Vagina (tissue), 2 donors: ENCODE data around the gene ATP5F1D. TPM values are rescaled to one million over a fixed set of nuclear protein-coding genes. Genes with fewer than 3 reads are reported as not detected.

Source experiments
- DNase-seq, 2 donors: peaks; one replicate each; pipeline ENCODE4 v3.0.0-alpha.2; 2017; ENCODE audit errors: extremely low spot score in 2 of 2
- H3K27ac ChIP-seq: fragments of 200-600 bp; sonication (generic); one replicate; pipeline ENCODE4 v1.5.1; 2019
- H3K27me3 ChIP-seq: fragments of 200-600 bp; sonication (generic); one replicate; pipeline ENCODE4 v1.5.1; 2019
- H3K36me3 ChIP-seq, 2 donors: fragments of 200-600 bp; sonication (generic); one replicate each; pipeline ENCODE4 v1.5.1; 2017 to 2019
- H3K4me1 ChIP-seq: fragments of 200-600 bp; sonication (generic); one replicate; pipeline ENCODE4 v1.5.1; 2019
- H3K4me3 ChIP-seq, 2 donors: fragments of 200-600 bp; sonication (generic); 1 replicate in 1 of 2; 2 replicates in 1 of 2; pipeline ENCODE4 v1.5.1; 2016 to 2019
- H3K9me3 ChIP-seq: fragments of 200-600 bp; sonication (generic); one replicate; pipeline ENCODE4 v1.5.1; 2019
- CTCF ChIP-seq, 3 experiments: fragments of 450-650 bp in 2 of 3; fragments of 200-600 bp in 1 of 3; sonication (generic) in 1 of 3; IDR thresholded peaks; one replicate each; pipeline ENCODE4 v1.5.1; 2017 to 2019; ENCODE audit warnings: antibody characterized with exemption in 3 of 3, mild to moderate bottlenecking in 2 of 3, moderate library complexity in 2 of 3
- POLR2A ChIP-seq, 2 donors: fragments of 450-650 bp; IDR thresholded peaks; one replicate each; pipeline ENCODE4 v1.6.1; 2017; ENCODE audit warnings: antibody characterized with exemption in 2 of 2, mild to moderate bottlenecking in 2 of 2, moderate library complexity in 2 of 2
- POLR2AphosphoS5 ChIP-seq, 2 donors: sonication (generic); formaldehyde crosslinking; IDR thresholded peaks; one replicate each; pipeline ENCODE4 v1.9.0; 2017; ENCODE audit warnings: antibody characterized with exemption in 2 of 2, mild to moderate bottlenecking in 2 of 2, low read depth in 1 of 2; ENCODE audit not compliant: insufficient read depth in 1 of 2
- intact Hi-C: fragments of 100-400 bp; cut with DNase I; formaldehyde crosslinking; loops from one replicate; pipeline ENCODE4 v1.15.1; 2023
- total RNA-seq: library from RNA; depleted of rRNA; stranded (reverse); fragments of >200 nt; gene quantifications from one replicate; pipeline ENCODE4 v1.2.3, GENCODE V29; 2016

The ATP5F1D gene
- total RNA-seq, 1 donor from 2014 or later = 154 TPM

DNA sequence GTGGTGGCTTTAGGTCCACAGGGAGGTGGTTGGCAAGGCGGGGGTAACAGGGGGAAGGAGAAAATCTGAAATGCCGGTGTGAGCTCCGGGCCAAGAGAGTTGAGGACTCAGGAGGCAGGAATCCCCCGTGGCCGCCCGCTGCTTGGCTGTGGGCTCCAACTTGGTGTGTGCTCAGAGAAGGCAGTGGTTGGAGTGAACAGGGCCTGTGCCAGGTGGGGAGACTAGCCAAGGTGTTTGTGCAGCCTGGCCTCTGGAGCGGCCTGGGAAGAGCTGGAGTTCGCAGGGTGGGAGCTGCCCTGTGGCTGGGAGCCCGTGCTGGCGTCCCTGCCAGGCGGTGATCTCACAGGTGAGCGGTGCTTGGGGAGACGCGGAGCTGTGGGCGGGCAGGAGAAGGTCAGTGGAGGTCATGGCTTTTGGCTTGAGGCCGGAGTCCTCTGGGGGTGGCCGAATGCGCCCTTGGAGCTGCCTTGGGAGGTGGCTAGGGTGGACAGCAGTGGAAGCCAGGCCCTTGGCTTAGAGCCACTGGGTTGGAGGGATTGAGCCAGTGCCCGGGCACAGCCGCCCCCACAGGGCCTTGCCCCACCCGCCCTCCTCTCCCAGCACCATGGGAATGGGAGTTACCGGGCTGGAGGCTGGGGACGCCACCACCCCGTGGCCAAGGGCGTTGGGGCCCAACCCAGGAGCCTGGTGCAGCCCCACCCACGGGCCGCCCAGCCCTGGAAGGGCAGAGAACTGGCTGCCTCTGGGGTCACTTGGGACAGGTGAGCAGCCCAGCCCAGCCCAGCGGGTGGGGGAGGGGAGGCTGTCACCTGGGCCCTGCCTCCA, 20.5 kb downstream of the ATP5F1D start:
- Histone ChIP-seq H3K4me3 (peak overlapping the region; percentile 72 to 79), H3K4me1 (peaks cover 86% of the 10 kb centered on the region), H3K36me3 (peaks cover 0 to 14% of the 10 kb centered on the region in 2 donors), H3K27ac (peak overlapping the region; percentile 97), H3K9me3 (no peaks in the 10 kb centered on the region), H3K27me3 (no peaks in the 10 kb centered on the region)
- no peak for TF ChIP-seq POLR2AphosphoS5 (IDR thresholded peaks at IDR 0.05; ENCODE audit: insufficient read depth in 1 of 2, low read depth in 1 of 2)
- TF ChIP-seq POLR2A (IDR thresholded peaks at IDR 0.05) = no peak
- TF ChIP-seq CTCF (IDR thresholded peaks at IDR 0.05) = no peak
- intact Hi-C loops = loop anchor here (1.0 kb wide), 1 partner anchor 10 kb away; no protein-coding TSS in a partner anchor
- no peak for DNase-seq

GRCh38 chr19:1262623-1263123, 21.1 kb downstream of the ATP5F1D start:
- no peak overlapping the region for H3K4me3 ChIP-seq
- peaks cover 86% of the 10 kb centered on the region for H3K4me1 ChIP-seq
- intact Hi-C loops = no loop called here
- TF ChIP-seq POLR2A (IDR thresholded peaks at IDR 0.05) = no peak
- TF ChIP-seq POLR2AphosphoS5 (IDR thresholded peaks at IDR 0.05; ENCODE audit: insufficient read depth in 1 of 2, low read depth in 1 of 2) = no peak
- TF ChIP-seq CTCF (IDR thresholded peaks at IDR 0.05) = no peak
- no peak for DNase-seq
- H3K9me3 ChIP-seq = no peaks in the 10 kb centered on the region
- no peaks in the 10 kb centered on the region for H3K27me3 ChIP-seq
- H3K27ac ChIP-seq = peak overlapping the region; percentile 97
- peaks cover 0 to 7% of the 10 kb centered on the region in 2 donors for H3K36me3 ChIP-seq

- peaks cover 0 to 2% of the 10 kb centered on the region in 2 donors for H3K36me3 ChIP-seq
- no peaks in the 10 kb centered on the region for H3K27me3 ChIP-seq
- H3K27ac ChIP-seq = peak overlapping the region; percentile 97
- intact Hi-C loops = no loop called here
- DNase-seq = no peak
- H3K9me3 ChIP-seq = no peaks in the 10 kb centered on the region
- no peak overlapping the region for H3K4me3 ChIP-seq
- H3K4me1 ChIP-seq = peaks cover 86% of the 10 kb centered on the region
- TF ChIP-seq CTCF (IDR thresholded peaks at IDR 0.05) (no peak), POLR2AphosphoS5 (IDR thresholded peaks at IDR 0.05; ENCODE audit: insufficient read depth in 1 of 2, low read depth in 1 of 2) (no peak), POLR2A (IDR thresholded peaks at IDR 0.05) (no peak)
Observed at GRCh38 chr19:1263188-1263587, 21.6 kb downstream of the ATP5F1D start.

- no peaks in the 10 kb centered on the region for H3K27me3 ChIP-seq
- H3K36me3 ChIP-seq = no peaks in the 10 kb centered on the region
- H3K4me3 ChIP-seq = no peak overlapping the region
- intact Hi-C loops = no loop called here
- peaks cover 77% of the 10 kb centered on the region for H3K4me1 ChIP-seq
- TF ChIP-seq POLR2AphosphoS5 (IDR thresholded peaks at IDR 0.05; ENCODE audit: insufficient read depth in 1 of 2, low read depth in 1 of 2) (peak in 1 of 2 donors; percentile 19), POLR2A (IDR thresholded peaks at IDR 0.05) (no peak)
- H3K27ac ChIP-seq = peak overlapping the region; percentile 99
- DNase-seq = peak in 1 of 2 donors; percentile 95
- H3K9me3 ChIP-seq = no peaks in the 10 kb centered on the region
Observed at GRCh38 chr19:1264801-1265614, 23.5 kb downstream of the ATP5F1D start.

DNA sequence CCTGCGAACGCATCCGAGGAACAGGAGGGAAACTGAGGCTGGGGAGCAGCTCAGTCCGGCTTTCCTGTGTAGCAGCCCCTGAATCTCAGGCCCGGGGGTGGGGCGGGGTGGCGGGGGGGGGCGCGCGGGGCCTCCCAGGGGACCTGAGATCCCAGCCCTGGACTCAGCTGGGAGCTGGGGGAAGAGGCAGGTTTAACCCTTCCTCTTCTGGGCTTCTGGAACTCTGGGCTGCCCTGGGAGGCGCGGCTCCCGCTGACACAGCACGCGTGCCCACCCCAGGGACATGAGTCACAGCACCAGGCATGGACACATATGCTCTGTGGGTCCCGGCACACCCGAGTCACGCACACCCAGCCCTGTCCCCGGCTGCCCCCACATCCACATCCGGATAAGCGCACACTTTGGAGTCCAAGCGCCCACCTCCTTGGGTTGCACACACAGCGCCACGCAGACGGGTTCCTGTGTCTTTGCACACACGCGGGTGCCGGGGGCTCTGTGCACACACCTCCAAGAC, 24.1 kb downstream of the ATP5F1D start:
- TF ChIP-seq POLR2A (IDR thresholded peaks at IDR 0.05) = no peak
- no peak for TF ChIP-seq CTCF (IDR thresholded peaks at IDR 0.05)
- no peak for TF ChIP-seq POLR2AphosphoS5 (IDR thresholded peaks at IDR 0.05; ENCODE audit: insufficient read depth in 1 of 2, low read depth in 1 of 2)
- intact Hi-C loops = loop anchor here (1.0 kb wide), 1 partner anchor 21 kb away; no protein-coding TSS in a partner anchor
- Histone ChIP-seq H3K9me3 (no peaks in the 10 kb centered on the region), H3K36me3 (peaks cover 0 to 4% of the 10 kb centered on the region in 2 donors), H3K27ac (peak overlapping the region; percentile 99), H3K4me1 (peaks cover 77% of the 10 kb centered on the region), H3K4me3 (peak overlapping the region; percentile 54 to 69), H3K27me3 (no peaks in the 10 kb centered on the region)
- DNase-seq = peak in 1 of 2 donors; percentile 93
